HUES6 (cell line): ENCODE measurements around the gene VASN.

Source experiments
- H3K27ac ChIP-seq: 2 replicates; pipeline ENCODE4 v1.7.0; 2013; ENCODE audit warnings: low read depth, mild to moderate bottlenecking, low read length, inconsistent platforms
- H3K27me3 ChIP-seq: 2 replicates; pipeline ENCODE4 v1.6.1; 2013; ENCODE audit warnings: low read length; ENCODE audit not compliant: control insufficient read depth, insufficient read depth
- H3K36me3 ChIP-seq: 2 replicates; pipeline ENCODE4 v1.6.1; 2013; ENCODE audit warnings: low read length; ENCODE audit not compliant: control insufficient read depth, insufficient read depth
- H3K4me1 ChIP-seq: 2 replicates; pipeline ENCODE4 v1.6.1; 2013; ENCODE audit warnings: low read length; ENCODE audit not compliant: control insufficient read depth, insufficient read depth
- H3K4me3 ChIP-seq: 2 replicates; pipeline ENCODE4 v1.5.1; 2013; ENCODE audit warnings: low read depth, low read length
- H3K9ac ChIP-seq: one replicate; pipeline ENCODE4 v1.6.1; 2013; ENCODE audit warnings: mild to moderate bottlenecking, low read length
- H3K9me3 ChIP-seq: 2 replicates; pipeline ENCODE4 v1.6.1; 2013; ENCODE audit warnings: low read depth, low read length; ENCODE audit not compliant: control insufficient read depth, insufficient read depth

VASN gene

GRCh38 chr16:4412159-4412558, 40.5 kb downstream of the VASN start:
- H3K9ac ChIP-seq = no peak overlapping the region
- no peaks in the 10 kb centered on the region for H3K27me3 ChIP-seq
- no peak overlapping the region for H3K4me3 ChIP-seq
- peaks cover 25% of the 10 kb centered on the region for H3K36me3 ChIP-seq
- no peaks in the 10 kb centered on the region for H3K9me3 ChIP-seq
- H3K4me1 ChIP-seq = peaks cover 7% of the 10 kb centered on the region; the same call in 1 of the 2 replicates
- H3K27ac ChIP-seq = no peak overlapping the region

GRCh38 chr16:4412854-4413253, 41.2 kb downstream of the VASN start:
- H3K9ac ChIP-seq = no peak overlapping the region
- H3K27ac ChIP-seq = no peak overlapping the region
- H3K4me3 ChIP-seq = no peak overlapping the region
- H3K36me3 ChIP-seq = peaks cover 18% of the 10 kb centered on the region
- H3K27me3 ChIP-seq = no peaks in the 10 kb centered on the region
- H3K4me1 ChIP-seq = peaks cover 7% of the 10 kb centered on the region; the same call in 1 of the 2 replicates
- no peaks in the 10 kb centered on the region for H3K9me3 ChIP-seq

- Histone ChIP-seq H3K9ac (no peak overlapping the region), H3K4me3 (no peak overlapping the region), H3K4me1 (peaks cover 8% of the 10 kb centered on the region; the same call in 1 of the 2 replicates), H3K9me3 (no peaks in the 10 kb centered on the region), H3K36me3 (peaks cover 14% of the 10 kb centered on the region; the same call in 1 of the 2 replicates), H3K27me3 (no peaks in the 10 kb centered on the region), H3K27ac (no peak overlapping the region)
Measured at GRCh38 chr16:4414187-4414917, 42.7 kb downstream of the VASN start.

- H3K9me3 ChIP-seq = no peaks in the 10 kb centered on the region
- H3K27ac ChIP-seq = no peak overlapping the region
Measured at GRCh38 chr16:4415538-4416199, 44.0 kb downstream of the VASN start.

GRCh38 chr16:4416200-4417032, 44.8 kb downstream of the VASN start, which contains the start of gene CORO7:
TSS of gene CORO7 (minus strand) at chr16:4416596. CDS start at chr16:4416518, 78 bp downstream.
- H3K36me3 ChIP-seq = peaks cover 14% of the 10 kb centered on the region; the same call in 1 of the 2 replicates
- no peak within 1 kb of the TSS for H3K27ac ChIP-seq
- H3K27me3 ChIP-seq = no peaks in the 10 kb centered on the region
- H3K4me3 ChIP-seq = peak within 1 kb of the TSS; percentile 75
- no peaks in the 10 kb centered on the region for H3K9me3 ChIP-seq
- peaks cover 11% of the 10 kb centered on the region for H3K4me1 ChIP-seq
- peak within 1 kb of the TSS; percentile 63 for H3K9ac ChIP-seq

More at GRCh38 chr16:4415538-4416199, 44.0 kb downstream of the VASN start:
- H3K36me3 ChIP-seq = peaks cover 14% of the 10 kb centered on the region; the same call in 1 of the 2 replicates
- H3K27me3 ChIP-seq = no peaks in the 10 kb centered on the region
- H3K9ac ChIP-seq = peak overlapping the region; percentile 63
- H3K4me3 ChIP-seq = peak overlapping the region; percentile 75
- H3K4me1 ChIP-seq = peaks cover 11% of the 10 kb centered on the region

- Histone ChIP-seq H3K4me1 (peaks cover 12% of the 10 kb centered on the region), H3K4me3 (no peak overlapping the region), H3K9ac (no peak overlapping the region), H3K36me3 (no peaks in the 10 kb centered on the region), H3K9me3 (no peaks in the 10 kb centered on the region), H3K27me3 (no peaks in the 10 kb centered on the region), H3K27ac (no peak overlapping the region)
Measured at GRCh38 chr16:4419402-4419959, 47.8 kb downstream of the VASN start.

GRCh38 chr16:4420505-4421105, 49.0 kb downstream of the VASN start:
- peaks cover 9% of the 10 kb centered on the region for H3K4me1 ChIP-seq
- no peaks in the 10 kb centered on the region for H3K27me3 ChIP-seq

GRCh38 chr16:4425378-4426020, 53.9 kb downstream of the VASN start, which contains the start of gene DNAJA3:
TSS of gene DNAJA3 (plus strand) at chr16:4425868. CDS start at chr16:4425882, 14 bp downstream.
- Histone ChIP-seq H3K4me3 (peak within 1 kb of the TSS; percentile 88), H3K9me3 (no peaks in the 10 kb centered on the region), H3K27me3 (no peaks in the 10 kb centered on the region), H3K4me1 (peaks cover 8% of the 10 kb centered on the region; the same call in 1 of the 2 replicates), H3K36me3 (peaks cover 5% of the 10 kb centered on the region), H3K27ac (peak within 1 kb of the TSS; percentile 80), H3K9ac (peak within 1 kb of the TSS; percentile 96)

More at GRCh38 chr16:4420505-4421105, 49.0 kb downstream of the VASN start:
- H3K36me3 ChIP-seq = no peaks in the 10 kb centered on the region
- H3K27ac ChIP-seq = no peak overlapping the region
- no peak overlapping the region for H3K4me3 ChIP-seq
- H3K9ac ChIP-seq = no peak overlapping the region
- H3K9me3 ChIP-seq = no peaks in the 10 kb centered on the region

GRCh38 chr16:4426021-4426684, 54.5 kb downstream of the VASN start:
- Histone ChIP-seq H3K27ac (peak overlapping the region; percentile 80; the same call in 1 of the 2 replicates), H3K4me3 (peak overlapping the region; percentile 88), H3K4me1 (peaks cover 8% of the 10 kb centered on the region; the same call in 1 of the 2 replicates), H3K9me3 (no peaks in the 10 kb centered on the region), H3K36me3 (peaks cover 12% of the 10 kb centered on the region), H3K9ac (peak overlapping the region; percentile 96), H3K27me3 (no peaks in the 10 kb centered on the region)
